K562 (cell line): ENCODE measurements around the gene ACY1. TPM values are rescaled to one million over a fixed set of nuclear protein-coding genes. Genes with fewer than 3 reads are reported as not detected.
A peak's percentile ranks its signal among the peaks of the same experiment; 100 is the strongest.

Experiments
- IRF2 ChIP-seq: sonication (generic); formaldehyde crosslinking; IDR thresholded peaks from 2 replicates; pipeline ENCODE4 v1.8.1; 2022; ENCODE audit warnings: mild to moderate bottlenecking, missing genetic modification reagents
- KAT7 ChIP-seq: sonication (generic); formaldehyde crosslinking; IDR thresholded peaks from 2 replicates; pipeline ENCODE4 v1.8.0; 2022; ENCODE audit warnings: missing genetic modification reagents, mild to moderate bottlenecking, borderline replicate concordance
- MLLT1 ChIP-seq, 2 experiments: fragments of 450-650 bp; IDR thresholded peaks; 2 replicates each; pipeline ENCODE4 v1.6.1; 2016
- NR2C1 ChIP-seq, 2 experiments: fragments of 450-650 bp; IDR thresholded peaks; 2 replicates each; pipeline ENCODE4 v1.6.1; 2017; ENCODE audit warnings: mild to moderate bottlenecking in 2 of 2, antibody characterized with exemption in 1 of 2, inconsistent platforms in 1 of 2, missing compliant biosample characterization in 1 of 2, missing genetic modification characterization in 1 of 2
- NR2C2 ChIP-seq, 2 experiments: fragments of 200-800 bp in 1 of 2; sonication (Bioruptor generic) in 1 of 2; sonication (generic) in 1 of 2; formaldehyde crosslinking in 1 of 2; IDR thresholded peaks; 2 replicates each; pipeline versions ENCODE4 v1.6.1 to v1.8.0; 2016 to 2022; ENCODE audit warnings: mild to moderate bottlenecking in 1 of 2, missing compliant biosample characterization in 1 of 2, missing genetic modification characterization in 1 of 2, missing genetic modification reagents in 1 of 2
- RERE ChIP-seq: sonication (generic); formaldehyde crosslinking; IDR thresholded peaks from 2 replicates; pipeline ENCODE4 v1.8.0; 2023; ENCODE audit warnings: missing genetic modification reagents, mild to moderate bottlenecking, borderline replicate concordance
- ZBTB40 ChIP-seq, 2 experiments: fragments of 450-650 bp in 1 of 2; sonication (generic) in 1 of 2; formaldehyde crosslinking in 1 of 2; IDR thresholded peaks; 2 replicates each; pipeline versions ENCODE4 v1.7.1 to v1.9.0; 2016 to 2022; ENCODE audit warnings: inconsistent platforms in 1 of 2, mild to moderate bottlenecking in 1 of 2, missing genetic modification reagents in 1 of 2
- ZNF232 ChIP-seq: sonication (generic); formaldehyde crosslinking; IDR thresholded peaks from 2 replicates; pipeline ENCODE4 v1.8.0; 2022; ENCODE audit warnings: mild to moderate bottlenecking, missing genetic modification reagents
- ZNF311 ChIP-seq: fragments of 250-450 bp; sonication (Bioruptor Pico); IDR thresholded peaks from 2 replicates; pipeline ENCODE4 v1.4.0; 2020; ENCODE audit warnings: mild to moderate bottlenecking, moderate library complexity
- polyA plus RNA-seq, 8 experiments: library from polyadenylated mRNA; depleted of rRNA in 4 of 8; stranded (reverse) in 5 of 8; unstranded in 3 of 8; fragments of >200 nt; fragmentation: Nextera tagmentation in 2 of 8; fragmentation: Illumina TruSeq in 1 of 8; extraction: Ambion mirVana in 2 of 8; extraction: Trizol in 1 of 8; gene quantifications; 2 replicates each; pipeline versions ENCODE4 v1.2.1 to v1.2.3, GENCODE V29; 2011 to 2014; ENCODE audit warnings: inconsistent platforms in 1 of 8, missing spikeins in 1 of 8
- total RNA-seq, 7 experiments: library from RNA; depleted of rRNA in 6 of 7; stranded (reverse); fragments of >200 nt in 6 of 7; fragmentation: Illumina TruSeq in 2 of 7; extraction: Trizol in 2 of 7; gene quantifications; 2 replicates each; pipeline versions ENCODE4 v1.2.1 to v1.2.3, GENCODE V29; 2011 to 2021; ENCODE audit warnings: low replicate concordance in 1 of 7

Gene ACY1
- total and polyA plus RNA-seq, 9 of the 15 experiments (the other 6 are each of a cell fraction or from before 2014, with no cell fraction given) = 70.7 to 195 (median 123) TPM

GRCh38 chr3:51974277-51974962, 8.9 kb upstream of the ACY1 start (continued):
- TF ChIP-seq ZBTB40 (IDR thresholded peaks at IDR 0.05) = peak; percentile 49; the same call in 1 of the 2 replicates
- no peak for TF ChIP-seq ZBTB40 (CRISPR knock-in tag; IDR thresholded peaks at IDR 0.05)
- 0 out of 2 replicates have a peak, but pooled peaks have one; percentile 20 for TF ChIP-seq ZNF311 (CRISPR knock-in tag)
- no peak for TF ChIP-seq MLLT1 (IDR thresholded peaks at IDR 0.05)
- TF ChIP-seq NR2C1 (IDR thresholded peaks at IDR 0.05) = no peak
- TF ChIP-seq NR2C1 (tag; IDR thresholded peaks at IDR 0.05) = no peak
- 0 out of 2 replicates have a peak, but pooled peaks have one; percentile 42 for TF ChIP-seq ZNF232 (CRISPR knock-in tag)
- TF ChIP-seq IRF2 = no peak
- TF ChIP-seq RERE = no peak
- no peak for TF ChIP-seq NR2C2 (CRISPR knock-in tag; IDR thresholded peaks at IDR 0.05)
- peak; percentile 3; the same call in 1 of the 2 replicates for TF ChIP-seq NR2C2 (tag; IDR thresholded peaks at IDR 0.05)
- TF ChIP-seq KAT7 (CRISPR knock-in tag) = 0 out of 2 replicates have a peak, but pooled peaks have one; percentile 8
